Naive thymus-derived CD4-positive, alpha-beta T cell (primary cell): ENCODE results near the gene GTPBP2. TPM values are rescaled to one million over a fixed set of nuclear protein-coding genes. Genes with fewer than 3 reads are reported as not detected.

ENCODE experiments used
- ATAC-seq: fragments of 150-1000 bp; cut with Tn5 transposase; 2 replicates; pipeline ENCODE4 v1.10.0; 2021; ENCODE audit warnings: mild to moderate bottlenecking, moderate library complexity
- CTCF ChIA-PET: fragments of 350-600 bp; sonication (Branson Sonifier 250); formaldehyde crosslinking; loops from one replicate; lab custom pipeline; 2021; ENCODE audit warnings: antibody characterized with exemption; lab: Charles Lee
- POLR2A ChIA-PET: fragments of 350-600 bp; sonication (Branson Sonifier 250); formaldehyde crosslinking; loops from one replicate; lab custom pipeline; 2021; ENCODE audit warnings: antibody characterized with exemption, inconsistent platforms; lab: Charles Lee
- DNase-seq, 9 donors: peaks; one replicate each; pipeline versions ENCODE4 v3.0.0 to v3.0.0-alpha.2; 2020 to 2022; ENCODE audit warnings: mixed read lengths in 1 of 9
- H3K27ac ChIP-seq: one replicate; pipeline ENCODE4 v1.7.0; 2013; ENCODE audit warnings: mild to moderate bottlenecking, low read depth, low read length, moderate library complexity
- H3K27me3 ChIP-seq, 2 donors: one replicate each; pipeline ENCODE4 v1.7.0; 2013; ENCODE audit warnings: low read length in 2 of 2, mild to moderate bottlenecking in 2 of 2, moderate library complexity in 2 of 2; ENCODE audit not compliant: control insufficient read depth in 2 of 2, insufficient read depth in 2 of 2
- H3K36me3 ChIP-seq, 3 experiments: 1 replicate in 2 of 3; 2 replicates in 1 of 3; pipeline ENCODE4 v1.7.0; 2013; ENCODE audit warnings: low read length in 3 of 3, mild to moderate bottlenecking in 3 of 3, moderate library complexity in 1 of 3; ENCODE audit not compliant: insufficient read depth in 3 of 3, control insufficient read depth in 2 of 3
- H3K4me1 ChIP-seq, 2 donors: one replicate each; pipeline ENCODE4 v1.7.0; 2013; ENCODE audit warnings: low read length in 2 of 2, mild to moderate bottlenecking in 2 of 2, moderate library complexity in 1 of 2; ENCODE audit not compliant: control insufficient read depth in 2 of 2, insufficient read depth in 2 of 2
- H3K4me3 ChIP-seq: 2 replicates; pipeline ENCODE4 v1.7.0; 2013; ENCODE audit warnings: mild to moderate bottlenecking, low read length
- H3K9me3 ChIP-seq, 3 experiments: 1 replicate in 2 of 3; 2 replicates in 1 of 3; pipeline ENCODE4 v1.7.0; 2013; ENCODE audit warnings: low read length in 3 of 3; ENCODE audit not compliant: control insufficient read depth in 2 of 3
- H3K27ac Mint-ChIP-seq, 9 donors: one replicate each; pipeline ENCODE4 v1.8.0; 2020 to 2022; ENCODE audit warnings: mixed read lengths in 9 of 9, mild to moderate bottlenecking in 8 of 9, moderate library complexity in 5 of 9, inconsistent platforms in 2 of 9
- H3K27me3 Mint-ChIP-seq, 5 donors: one replicate each; pipeline ENCODE4 v1.8.0; 2021 to 2022; ENCODE audit warnings: mixed read lengths in 5 of 5, mild to moderate bottlenecking in 1 of 5
- H3K36me3 Mint-ChIP-seq, 5 donors: one replicate each; pipeline ENCODE4 v1.8.0; 2020 to 2022; ENCODE audit warnings: mixed read lengths in 5 of 5, mild to moderate bottlenecking in 3 of 5, inconsistent platforms in 1 of 5
- H3K4me1 Mint-ChIP-seq, 7 donors: one replicate each; pipeline ENCODE4 v1.8.0; 2020 to 2022; ENCODE audit warnings: mixed read lengths in 7 of 7, mild to moderate bottlenecking in 3 of 7, inconsistent platforms in 1 of 7
- H3K4me3 Mint-ChIP-seq, 10 donors: one replicate each; pipeline ENCODE4 v1.8.0; 2020 to 2022; ENCODE audit warnings: mild to moderate bottlenecking in 10 of 10, mixed read lengths in 10 of 10, moderate library complexity in 6 of 10, inconsistent platforms in 2 of 10
- H3K9me3 Mint-ChIP-seq, 11 donors: one replicate each; pipeline ENCODE4 v1.8.0; 2020 to 2022; ENCODE audit warnings: mixed read lengths in 11 of 11, mild to moderate bottlenecking in 4 of 11, inconsistent platforms in 1 of 11, moderate library complexity in 1 of 11
- intact Hi-C, 2 donors: fragments of 100-400 bp; cut with micrococcal nuclease; formaldehyde crosslinking; loops; one replicate each; pipeline ENCODE4 v1.15.1; 2023
- polyA plus RNA-seq, 2 donors: library from polyadenylated mRNA; unstranded; fragments of 300-500 nt; fragmentation: Illumina TruSeq; gene quantifications; one replicate each; pipeline ENCODE4 v1.2.3, GENCODE V29; 2021
- total RNA-seq, 6 experiments: library from RNA in 5 of 6; stranded (reverse) in 5 of 6; gene quantifications; 1 replicate in 5 of 6; 2 replicates in 1 of 6; pipeline ENCODE4 v1.2.3 and lab custom pipeline; 2021 to 2026

GTPBP2 gene
- total and polyA plus RNA-seq, 7 experiments from 2014 or later, result 3.2 to 94.7 (median 68.6) TPM

GRCh38 chr6:43621836-43622180 lies 7.3 kb downstream of the GTPBP2 start:
- ATAC-seq (no peak), DNase-seq (no peak)
- Histone ChIP-seq H3K27ac (no peak overlapping the region), H3K4me1 (no peaks in the 10 kb centered on the region), H3K4me3 (no peak overlapping the region), H3K36me3 (peaks cover 0 to 64% (median 14%) of the 10 kb centered on the region in 3 experiments), H3K27me3 (no peaks in the 10 kb centered on the region), H3K9me3 (no peaks in the 10 kb centered on the region)
- Mint-ChIP-seq H3K9me3 (peaks cover 0 to 3% (median 0%) of the 10 kb centered on the region in 11 donors), H3K27me3 (no peaks in the 10 kb centered on the region), H3K4me3 (no peak overlapping the region), H3K4me1 (peaks cover 2 to 23% (median 11%) of the 10 kb centered on the region in 7 donors), H3K36me3 (peaks cover 4 to 25% (median 15%) of the 10 kb centered on the region in 5 donors), H3K27ac (peak overlapping the region in 2 of 9 donors; percentile 22 to 32)
- CTCF ChIA-PET, result interaction anchor here (0.6 kb wide), 1 partner anchor 31 kb away, joined by 3 read pairs; no protein-coding TSS in a partner anchor
- POLR2A ChIA-PET, result no interaction called here
- intact Hi-C loops, result no loop called here

DNA sequence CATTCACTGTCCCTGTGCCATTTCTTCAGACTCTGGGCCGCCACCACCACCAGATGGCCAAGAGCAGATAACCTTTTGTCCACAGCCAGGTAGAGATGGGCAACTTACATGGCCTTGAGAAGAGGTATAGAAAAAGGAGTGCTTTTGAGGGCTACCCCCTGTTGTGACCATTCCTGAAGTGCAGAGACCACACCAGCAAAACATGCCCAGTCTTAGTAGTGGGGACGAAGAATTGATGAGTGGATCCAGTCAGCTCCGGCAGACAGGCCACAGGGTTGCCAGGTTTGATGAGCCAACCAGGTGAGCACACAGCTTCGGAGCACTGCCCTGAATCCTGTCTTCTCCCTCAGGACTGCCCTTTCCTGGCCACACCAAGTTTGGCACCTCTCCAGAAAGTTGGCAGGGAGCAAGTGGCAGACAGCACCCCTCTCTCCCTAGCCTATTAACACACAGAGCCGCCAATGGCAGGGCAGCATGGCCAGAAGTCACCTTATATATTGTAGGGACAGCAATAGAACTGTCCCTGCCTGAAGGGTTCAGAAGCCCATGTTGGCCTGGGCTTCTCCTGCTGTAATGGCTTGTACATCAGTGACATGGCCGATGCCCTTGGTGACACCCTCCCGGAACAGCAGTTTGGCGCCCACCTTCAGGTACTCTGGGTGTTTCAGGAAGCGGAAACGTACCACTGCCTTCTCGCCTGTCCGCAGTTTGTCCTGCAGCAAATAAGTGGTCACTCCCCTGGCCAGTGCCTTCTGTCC lies 7.8 kb downstream of the GTPBP2 start:
- no peak overlapping the region for H3K4me3 ChIP-seq
- DNase-seq, result no peak
- peak overlapping the region in 2 of 9 donors; percentile 28 to 54 for H3K27ac Mint-ChIP-seq
- no peak for ATAC-seq
- no peaks in the 10 kb centered on the region for H3K9me3 ChIP-seq
- no peaks in the 10 kb centered on the region for H3K27me3 Mint-ChIP-seq
- no peak overlapping the region for H3K27ac ChIP-seq
- H3K36me3 ChIP-seq, result peaks cover 0 to 63% (median 14%) of the 10 kb centered on the region in 3 experiments
- H3K4me3 Mint-ChIP-seq, result no peak overlapping the region
- H3K4me1 ChIP-seq, result no peaks in the 10 kb centered on the region
- POLR2A ChIA-PET, result no interaction called here
- peaks cover 4 to 25% (median 15%) of the 10 kb centered on the region in 5 donors for H3K36me3 Mint-ChIP-seq
- intact Hi-C loops, result no loop called here
- peaks cover 0 to 3% (median 0%) of the 10 kb centered on the region in 11 donors for H3K9me3 Mint-ChIP-seq
- H3K27me3 ChIP-seq, result no peaks in the 10 kb centered on the region
- CTCF ChIA-PET, result interaction anchor here (1.3 kb wide), 1 partner anchor 13 kb away, joined by 5 read pairs; no protein-coding TSS in a partner anchor
- H3K4me1 Mint-ChIP-seq, result peaks cover 0 to 18% (median 5%) of the 10 kb centered on the region in 7 donors

DNA sequence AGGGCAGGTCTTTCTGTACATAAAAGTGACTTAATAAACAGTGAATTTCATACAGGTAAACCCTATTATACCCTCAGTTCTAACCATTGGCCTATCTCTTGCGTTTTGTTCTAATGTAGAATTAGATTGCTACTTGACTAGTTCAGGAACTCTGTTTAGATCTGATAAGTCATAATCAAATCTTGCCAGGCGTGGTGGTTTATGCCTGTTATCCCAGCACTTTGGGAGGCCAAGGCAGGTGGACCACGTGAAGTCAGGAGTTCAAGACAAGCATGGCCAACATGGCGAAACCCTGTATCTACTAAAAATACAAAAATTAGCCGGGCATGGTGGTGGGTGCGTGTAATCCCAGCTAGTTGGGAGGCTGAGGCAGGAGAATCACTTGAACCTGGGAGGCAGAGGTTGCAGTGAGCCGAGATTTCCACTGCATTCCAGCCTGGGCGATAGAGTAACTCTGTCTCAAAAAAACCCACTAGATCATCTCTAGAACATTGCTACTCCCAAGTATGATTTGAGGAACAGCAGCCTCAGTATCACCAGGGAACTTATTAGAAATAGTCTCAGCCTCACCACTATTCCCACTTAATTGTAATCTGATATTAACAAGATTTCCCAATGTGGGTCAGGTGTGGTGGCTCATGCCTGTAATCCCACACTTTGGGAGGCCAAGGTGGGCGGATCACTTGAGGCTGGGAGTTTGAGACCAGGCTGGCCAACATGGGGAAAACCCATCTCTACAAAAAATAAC lies 12.2 kb downstream of the GTPBP2 start:
- no peaks in the 10 kb centered on the region for H3K27me3 ChIP-seq
- Mint-ChIP-seq H3K4me3 (no peak overlapping the region), H3K4me1 (peaks cover 0 to 8% (median 0%) of the 10 kb centered on the region in 7 donors), H3K27ac (peak overlapping the region in 3 of 9 donors; percentile 38 to 59 (median 55)), H3K27me3 (no peaks in the 10 kb centered on the region), H3K36me3 (peaks cover 4 to 27% (median 10%) of the 10 kb centered on the region in 5 donors), H3K9me3 (no peaks in the 10 kb centered on the region)
- H3K9me3 ChIP-seq, result no peaks in the 10 kb centered on the region
- DNase-seq, result no peak
- H3K27ac ChIP-seq, result no peak overlapping the region
- H3K4me1 ChIP-seq, result no peaks in the 10 kb centered on the region
- H3K36me3 ChIP-seq, result peaks cover 12 to 41% (median 17%) of the 10 kb centered on the region in 3 experiments
- no peak for ATAC-seq
- intact Hi-C loops, result no loop called here
- POLR2A ChIA-PET, result interaction anchor here (0.9 kb wide), 1 partner anchor 15 kb away, joined by 3 read pairs; no protein-coding TSS in a partner anchor
- no peak overlapping the region for H3K4me3 ChIP-seq
- CTCF ChIA-PET, result no interaction called here

GRCh38 chr6:43614396-43614730 lies 14.7 kb downstream of the GTPBP2 start:
- intact Hi-C loops, result no loop called here
- peaks cover 0 to under 1% (median 0%) of the 10 kb centered on the region in 7 donors for H3K4me1 Mint-ChIP-seq
- POLR2A ChIA-PET, result interaction anchor here (0.5 to 1.6 kb wide), 3 partner anchors 15 to 1027 kb away, joined by 3 to 6 read pairs (median 3); partner anchors contain the start of gene GTPBP2

GRCh38 chr6:43613721-43614395 lies 15.2 kb downstream of the GTPBP2 start:
- Histone ChIP-seq H3K4me1 (no peaks in the 10 kb centered on the region), H3K9me3 (no peaks in the 10 kb centered on the region), H3K27ac (no peak overlapping the region), H3K36me3 (peaks cover 19 to 27% (median 20%) of the 10 kb centered on the region in 3 experiments), H3K4me3 (no peak overlapping the region), H3K27me3 (no peaks in the 10 kb centered on the region)
- DNase-seq, result no peak
- Mint-ChIP-seq H3K4me1 (peaks cover 0 to 3% (median 0%) of the 10 kb centered on the region in 7 donors), H3K9me3 (no peaks in the 10 kb centered on the region), H3K27ac (peak overlapping the region in 3 of 9 donors; percentile 19 to 55 (median 38)), H3K27me3 (no peaks in the 10 kb centered on the region), H3K36me3 (peaks cover 8 to 18% (median 12%) of the 10 kb centered on the region in 5 donors), H3K4me3 (no peak overlapping the region)
- ChIA-PET POLR2A (interaction anchor here (0.5 to 1.6 kb wide), 4 partner anchors 15 to 1026 kb away, joined by 3 to 6 read pairs (median 3); partner anchors contain the start of gene GTPBP2), CTCF (interaction anchor here (0.9 kb wide), 1 partner anchor 30 kb away, joined by 3 read pairs; no protein-coding TSS in a partner anchor)
- intact Hi-C loops, result no loop called here
- ATAC-seq, result no peak

More at GRCh38 chr6:43614396-43614730, 14.7 kb downstream of the GTPBP2 start:
- no peaks in the 10 kb centered on the region for H3K4me1 ChIP-seq
- H3K4me3 ChIP-seq, result no peak overlapping the region
- Mint-ChIP-seq H3K27ac (no peak overlapping the region), H3K27me3 (no peaks in the 10 kb centered on the region), H3K4me3 (no peak overlapping the region), H3K36me3 (peaks cover 8 to 20% (median 12%) of the 10 kb centered on the region in 5 donors), H3K9me3 (no peaks in the 10 kb centered on the region)
- peaks cover 19 to 27% (median 20%) of the 10 kb centered on the region in 3 experiments for H3K36me3 ChIP-seq
- DNase-seq, result no peak
- H3K27me3 ChIP-seq, result no peaks in the 10 kb centered on the region
- H3K9me3 ChIP-seq, result no peaks in the 10 kb centered on the region
- H3K27ac ChIP-seq, result no peak overlapping the region
- CTCF ChIA-PET, result no interaction called here
- ATAC-seq, result no peak

DNA sequence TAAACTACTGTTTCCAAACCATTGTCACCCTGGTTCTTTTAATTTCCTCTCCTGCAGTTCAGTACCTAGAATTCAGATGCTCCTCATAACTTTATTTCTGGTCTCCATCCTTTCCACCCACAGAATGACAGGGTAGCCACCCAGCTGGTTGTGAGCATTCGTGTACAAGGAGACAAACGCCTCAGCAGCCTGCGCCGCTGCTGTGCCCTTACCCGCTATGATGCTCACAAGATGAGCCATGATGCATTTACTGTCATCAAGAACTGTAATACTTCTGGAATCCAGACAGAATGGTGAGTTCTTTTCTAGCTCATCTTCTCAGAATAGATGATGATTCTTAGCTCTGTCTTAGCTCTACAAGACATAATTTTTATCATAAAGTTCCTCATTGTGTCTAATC lies 18.6 kb downstream of the GTPBP2 start:
- no peak for DNase-seq
- Mint-ChIP-seq H3K4me3 (no peak overlapping the region), H3K4me1 (peaks cover 0 to 10% (median 5%) of the 10 kb centered on the region in 7 donors), H3K27ac (no peak overlapping the region), H3K9me3 (no peaks in the 10 kb centered on the region), H3K27me3 (no peaks in the 10 kb centered on the region), H3K36me3 (peaks cover 8 to 23% (median 17%) of the 10 kb centered on the region in 5 donors)
- Histone ChIP-seq H3K27me3 (no peaks in the 10 kb centered on the region), H3K4me3 (no peak overlapping the region), H3K27ac (no peak overlapping the region), H3K36me3 (peaks cover 19 to 32% (median 20%) of the 10 kb centered on the region in 3 experiments), H3K4me1 (no peaks in the 10 kb centered on the region), H3K9me3 (no peaks in the 10 kb centered on the region)
- POLR2A ChIA-PET, result interaction anchor here (1.1 to 2.0 kb wide), 2 partner anchors 13 to 25 kb away, joined by 3 to 5 read pairs; partner anchors contain the start of gene MAD2L1BP
- intact Hi-C loops, result no loop called here
- CTCF ChIA-PET, result interaction anchor here (0.9 to 1.1 kb wide), 3 partner anchors 46 to 57 kb away, joined by 3 read pairs; no protein-coding TSS in a partner anchor
- ATAC-seq, result no peak
